GM13976 (cell line): ENCODE results near the gene BTBD9.

ENCODE experiments used
- DNase-seq: peaks from one replicate; pipeline ENCODE4 v3.0.0; 2012; ENCODE audit warnings: low spot score
- CTCF ChIP-seq: IDR thresholded peaks from 2 replicates; pipeline ENCODE4 v1.5.1; 2012; ENCODE audit warnings: borderline replicate concordance, mild to moderate bottlenecking; ENCODE audit not compliant: insufficient read depth; ENCODE audit errors: extremely low read depth, missing control alignments, control extremely low read depth
- in situ Hi-C: fragments of 300-500 bp; cut with MboI; formaldehyde crosslinking; loops from one replicate; pipeline ENCODE4 v1.12.0; 2022; ENCODE audit warnings: low sequenced_read_pairs, mixed read lengths, inconsistent platforms; ENCODE audit not compliant: unreplicated experiment

Gene BTBD9

GRCh38 chr6:38639498-38640215 lies at the start of gene BTBD9:
BTBD9 (minus strand) TSS chr6:38639929.
- peak; percentile 90 for DNase-seq
- in situ Hi-C loops: no loop called here
- no peak for TF ChIP-seq CTCF

- no peak for TF ChIP-seq CTCF
- in situ Hi-C loops: no loop called here
- peak; percentile 47 for DNase-seq
Observed at GRCh38 chr6:38688579-38689087, 48.9 kb upstream of the BTBD9 start.

GRCh38 chr6:38687549-38687948 lies 47.8 kb upstream of the BTBD9 start:
- in situ Hi-C loops: no loop called here
- no peak for TF ChIP-seq CTCF
- no peak for DNase-seq

GRCh38 chr6:38687043-38687353 lies 47.3 kb upstream of the BTBD9 start:
- in situ Hi-C loops: no loop called here
- no peak for TF ChIP-seq CTCF

GRCh38 chr6:38686270-38687042 lies 46.7 kb upstream of the BTBD9 start:
- DNase-seq: no peak
- no peak for TF ChIP-seq CTCF
- in situ Hi-C loops: no loop called here

More at GRCh38 chr6:38687043-38687353, 47.3 kb upstream of the BTBD9 start:
- DNase-seq: no peak

- no peak for TF ChIP-seq CTCF
- DNase-seq: no peak
- in situ Hi-C loops: no loop called here
Observed at GRCh38 chr6:38684904-38685303, 45.2 kb upstream of the BTBD9 start.

GRCh38 chr6:38684237-38684636 lies 44.5 kb upstream of the BTBD9 start:
- TF ChIP-seq CTCF: no peak
- in situ Hi-C loops: no loop called here
- no peak for DNase-seq
